Measurements from ENCODE around the gene TNFRSF25.

- TF ChIP-seq MAFK (IDR thresholded peaks at IDR 0.05; ENCODE audit: partially characterized antibody) (no peak), CTCF (IDR thresholded peaks at IDR 0.05) (no peak), KDM1A (IDR thresholded peaks at IDR 0.05; ENCODE audit: low read depth) (no peak)
Measured at GRCh38 chr1:6435129-6435528, 30.8 kb downstream of the TNFRSF25 start.
